Left forelimb (tissue), 1 donor: ENCODE measurements around the gene RELA.
A peak's percentile ranks its signal among the peaks of the same experiment; 100 is the strongest.

Source experiments
- DNase-seq: peaks from one replicate; pipeline ENCODE4 v3.0.0-alpha.2; 2018; ENCODE audit warnings: low spot score

RELA gene

GRCh38 chr11:65633390-65634108 lies 29.2 kb downstream of the RELA start:
- DNase-seq, result no peak

- DNase-seq, result no peak
These were observed 32.5 kb downstream of the RELA start for GRCh38 chr11:65630215-65630614.

GRCh38 chr11:65629579-65629978 lies 33.1 kb downstream of the RELA start:
- DNase-seq, result no peak

GRCh38 chr11:65627202-65627601 lies 35.5 kb downstream of the RELA start:
- no peak for DNase-seq

GRCh38 chr11:65625628-65626342 lies 36.9 kb downstream of the RELA start:
- DNase-seq, result no peak

GRCh38 chr11:65624931-65625627 lies 37.6 kb downstream of the RELA start:
- DNase-seq, result no peak

- DNase-seq, result no peak
These were observed 38.7 kb downstream of the RELA start for GRCh38 chr11:65623852-65624616.

GRCh38 chr11:65623177-65623576 lies 39.5 kb downstream of the RELA start:
- no peak for DNase-seq

- no peak for DNase-seq
These were observed 40.7 kb downstream of the RELA start for GRCh38 chr11:65622011-65622410.

- DNase-seq, result no peak
These were observed 41.3 kb downstream of the RELA start for GRCh38 chr11:65621460-65621859.

GRCh38 chr11:65620666-65621065 lies 42.0 kb downstream of the RELA start:
- DNase-seq, result no peak

GRCh38 chr11:65619281-65619928 lies 43.3 kb downstream of the RELA start:
- DNase-seq, result no peak

- DNase-seq, result no peak
These were observed 44.0 kb downstream of the RELA start for GRCh38 chr11:65618763-65619162.

GRCh38 chr11:65617990-65618751 lies 44.5 kb downstream of the RELA start:
- no peak for DNase-seq

GRCh38 chr11:65617136-65617850 lies 45.4 kb downstream of the RELA start:
- no peak for DNase-seq

- DNase-seq, result no peak
These were observed 46.1 kb downstream of the RELA start for GRCh38 chr11:65616575-65617001.

- DNase-seq, result no peak
These were observed 46.7 kb downstream of the RELA start for GRCh38 chr11:65615950-65616574.

GRCh38 chr11:65615229-65615949 lies 47.3 kb downstream of the RELA start, which contains the start of gene PCNX3:
TSS of gene PCNX3 (plus strand) at chr11:65615776. CDS start at chr11:65616312, 536 bp downstream.
- DNase-seq, result peak; percentile 100
